Liver (tissue), 3 donors: ENCODE data around the gene CCDC8.

ENCODE experiments used
- RXRA ChIP-seq, 2 donors: IDR thresholded peaks; 2 replicates each; pipeline ENCODE4 v1.6.1; 2017 to 2018; ENCODE audit warnings: antibody characterized with exemption in 2 of 2, mild to moderate bottlenecking in 1 of 2
- TF ChIP-seq, protein P1 (sequence below): IDR thresholded peaks from 2 replicates; pipeline ENCODE4 v1.6.1; 2016; ENCODE audit warnings: antibody characterized with exemption, mild to moderate bottlenecking
- TF ChIP-seq, protein P2 (sequence below): fragments of 150-350 bp; IDR thresholded peaks from 2 replicates; pipeline ENCODE4 v1.5.1; 2017; ENCODE audit warnings: improper control_type of control experiment, low read depth, low read length; ENCODE audit not compliant: missing input control
- TF ChIP-seq, protein P3 (sequence below): IDR thresholded peaks from 2 replicates; pipeline ENCODE4 v1.6.1; 2016; ENCODE audit warnings: antibody characterized with exemption
- donor health status: healthy.
- donor health status: healthy.

DNA sequence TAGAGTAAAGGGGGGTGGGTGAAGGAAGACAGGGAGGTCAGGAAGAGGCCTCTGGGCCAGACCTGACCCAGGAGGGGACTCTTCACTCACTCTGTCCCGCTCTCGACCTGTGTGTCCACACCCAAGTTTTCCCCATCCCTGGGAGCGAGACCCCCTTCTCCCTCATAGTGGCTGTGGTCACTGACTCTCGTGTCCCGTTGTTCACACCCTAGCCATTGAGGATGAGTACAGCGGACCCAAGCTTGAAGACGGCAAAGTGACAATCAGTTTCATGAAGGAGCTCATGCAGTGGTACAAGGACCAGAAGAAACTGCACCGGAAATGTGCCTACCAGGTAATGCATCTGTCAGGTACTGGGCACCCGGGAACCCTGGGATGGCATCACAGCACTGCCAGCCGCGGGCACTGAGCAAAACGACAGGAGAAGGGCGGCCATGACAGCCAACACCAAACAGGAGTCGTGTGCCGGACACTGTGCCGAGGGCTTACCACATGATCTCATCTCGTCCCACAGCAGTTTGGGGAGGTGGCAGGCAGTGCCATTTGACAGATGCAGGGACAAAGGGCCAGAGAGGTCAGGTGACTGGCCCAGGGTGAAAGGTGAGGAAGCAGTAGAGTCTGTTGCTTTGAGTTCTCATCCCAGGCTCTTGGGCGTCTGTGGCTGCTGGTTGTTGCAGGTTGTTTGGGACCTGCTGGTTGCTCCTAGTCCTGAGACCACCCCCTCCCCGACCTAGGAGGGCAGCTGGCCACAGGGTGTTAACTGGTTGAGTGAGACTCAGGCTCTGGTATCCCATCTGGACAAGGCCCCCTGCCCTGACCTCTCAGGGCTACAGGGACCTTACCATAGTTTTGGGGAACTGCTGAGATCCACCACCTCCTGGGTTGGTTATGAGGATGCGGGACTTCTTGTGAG is 36.9 kb downstream of the CCDC8 start:
- TF ChIP-seq, protein P1, sequence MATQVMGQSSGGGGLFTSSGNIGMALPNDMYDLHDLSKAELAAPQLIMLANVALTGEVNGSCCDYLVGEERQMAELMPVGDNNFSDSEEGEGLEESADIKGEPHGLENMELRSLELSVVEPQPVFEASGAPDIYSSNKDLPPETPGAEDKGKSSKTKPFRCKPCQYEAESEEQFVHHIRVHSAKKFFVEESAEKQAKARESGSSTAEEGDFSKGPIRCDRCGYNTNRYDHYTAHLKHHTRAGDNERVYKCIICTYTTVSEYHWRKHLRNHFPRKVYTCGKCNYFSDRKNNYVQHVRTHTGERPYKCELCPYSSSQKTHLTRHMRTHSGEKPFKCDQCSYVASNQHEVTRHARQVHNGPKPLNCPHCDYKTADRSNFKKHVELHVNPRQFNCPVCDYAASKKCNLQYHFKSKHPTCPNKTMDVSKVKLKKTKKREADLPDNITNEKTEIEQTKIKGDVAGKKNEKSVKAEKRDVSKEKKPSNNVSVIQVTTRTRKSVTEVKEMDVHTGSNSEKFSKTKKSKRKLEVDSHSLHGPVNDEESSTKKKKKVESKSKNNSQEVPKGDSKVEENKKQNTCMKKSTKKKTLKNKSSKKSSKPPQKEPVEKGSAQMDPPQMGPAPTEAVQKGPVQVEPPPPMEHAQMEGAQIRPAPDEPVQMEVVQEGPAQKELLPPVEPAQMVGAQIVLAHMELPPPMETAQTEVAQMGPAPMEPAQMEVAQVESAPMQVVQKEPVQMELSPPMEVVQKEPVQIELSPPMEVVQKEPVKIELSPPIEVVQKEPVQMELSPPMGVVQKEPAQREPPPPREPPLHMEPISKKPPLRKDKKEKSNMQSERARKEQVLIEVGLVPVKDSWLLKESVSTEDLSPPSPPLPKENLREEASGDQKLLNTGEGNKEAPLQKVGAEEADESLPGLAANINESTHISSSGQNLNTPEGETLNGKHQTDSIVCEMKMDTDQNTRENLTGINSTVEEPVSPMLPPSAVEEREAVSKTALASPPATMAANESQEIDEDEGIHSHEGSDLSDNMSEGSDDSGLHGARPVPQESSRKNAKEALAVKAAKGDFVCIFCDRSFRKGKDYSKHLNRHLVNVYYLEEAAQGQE, result no peak
- TF ChIP-seq, protein P2, sequence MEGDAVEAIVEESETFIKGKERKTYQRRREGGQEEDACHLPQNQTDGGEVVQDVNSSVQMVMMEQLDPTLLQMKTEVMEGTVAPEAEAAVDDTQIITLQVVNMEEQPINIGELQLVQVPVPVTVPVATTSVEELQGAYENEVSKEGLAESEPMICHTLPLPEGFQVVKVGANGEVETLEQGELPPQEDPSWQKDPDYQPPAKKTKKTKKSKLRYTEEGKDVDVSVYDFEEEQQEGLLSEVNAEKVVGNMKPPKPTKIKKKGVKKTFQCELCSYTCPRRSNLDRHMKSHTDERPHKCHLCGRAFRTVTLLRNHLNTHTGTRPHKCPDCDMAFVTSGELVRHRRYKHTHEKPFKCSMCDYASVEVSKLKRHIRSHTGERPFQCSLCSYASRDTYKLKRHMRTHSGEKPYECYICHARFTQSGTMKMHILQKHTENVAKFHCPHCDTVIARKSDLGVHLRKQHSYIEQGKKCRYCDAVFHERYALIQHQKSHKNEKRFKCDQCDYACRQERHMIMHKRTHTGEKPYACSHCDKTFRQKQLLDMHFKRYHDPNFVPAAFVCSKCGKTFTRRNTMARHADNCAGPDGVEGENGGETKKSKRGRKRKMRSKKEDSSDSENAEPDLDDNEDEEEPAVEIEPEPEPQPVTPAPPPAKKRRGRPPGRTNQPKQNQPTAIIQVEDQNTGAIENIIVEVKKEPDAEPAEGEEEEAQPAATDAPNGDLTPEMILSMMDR, result no peak
- TF ChIP-seq, protein P3, sequence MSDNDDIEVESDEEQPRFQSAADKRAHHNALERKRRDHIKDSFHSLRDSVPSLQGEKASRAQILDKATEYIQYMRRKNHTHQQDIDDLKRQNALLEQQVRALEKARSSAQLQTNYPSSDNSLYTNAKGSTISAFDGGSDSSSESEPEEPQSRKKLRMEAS, result no peak
- TF ChIP-seq RXRA (IDR thresholded peaks at IDR 0.05), result no peak
